ENCODE results near the gene POU2F2.

Gene POU2F2

GRCh38 chr19:42098781-42099180 lies 33.5 kb downstream of the POU2F2 start:
- H3K27ac ChIP-seq (ENCODE audit: low read depth, low read length): no peak overlapping the region
- no peak overlapping the region for H3K4me3 ChIP-seq (ENCODE audit: low read depth, low read length)
- H2AFZ ChIP-seq (ENCODE audit: low read length, unreplicated experiment): no peak overlapping the region
- H3K79me2 ChIP-seq (ENCODE audit: control insufficient read depth, insufficient read depth, low read length, unreplicated experiment): no peaks in the 10 kb centered on the region
- no peaks in the 10 kb centered on the region for H3K36me3 ChIP-seq (ENCODE audit: insufficient read depth, low read length)
- no peaks in the 10 kb centered on the region for H3K4me1 ChIP-seq (ENCODE audit: control insufficient read depth, insufficient read depth, low read length, unreplicated experiment)
- no peaks in the 10 kb centered on the region for H3K27me3 ChIP-seq (ENCODE audit: insufficient read depth, low read length)

DNA sequence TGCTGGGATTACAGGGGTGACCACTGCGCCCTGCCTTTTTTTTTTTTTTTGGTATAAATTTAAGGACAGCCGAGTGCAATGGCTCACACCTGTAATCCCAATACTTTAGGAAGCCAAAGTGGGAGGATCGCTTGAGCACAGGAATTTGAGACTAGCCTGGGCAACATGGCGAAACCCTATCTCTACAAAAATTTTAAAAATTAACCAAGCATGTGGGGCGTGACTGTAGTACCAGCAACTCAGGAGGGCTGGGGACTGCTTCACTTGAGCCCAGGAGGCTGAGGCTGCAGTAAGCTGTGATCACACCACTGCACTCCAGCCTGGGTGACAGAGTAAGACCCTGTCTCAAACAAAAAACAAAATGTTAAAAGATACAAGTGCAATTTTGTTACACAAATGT lies 34.8 kb downstream of the POU2F2 start:
- Histone ChIP-seq H3K4me1 (ENCODE audit: control insufficient read depth, insufficient read depth, low read length, unreplicated experiment) (no peaks in the 10 kb centered on the region), H3K4me3 (ENCODE audit: low read depth, low read length) (no peak overlapping the region), H3K27ac (ENCODE audit: low read depth, low read length) (no peak overlapping the region), H3K27me3 (ENCODE audit: insufficient read depth, low read length) (no peaks in the 10 kb centered on the region), H3K36me3 (ENCODE audit: insufficient read depth, low read length) (no peaks in the 10 kb centered on the region), H2AFZ (ENCODE audit: low read length, unreplicated experiment) (no peak overlapping the region), H3K79me2 (ENCODE audit: control insufficient read depth, insufficient read depth, low read length, unreplicated experiment) (no peaks in the 10 kb centered on the region)

GRCh38 chr19:42096255-42096837 lies 35.9 kb downstream of the POU2F2 start:
- no peaks in the 10 kb centered on the region for H3K79me2 ChIP-seq (ENCODE audit: control insufficient read depth, insufficient read depth, low read length, unreplicated experiment)
- H2AFZ ChIP-seq (ENCODE audit: low read length, unreplicated experiment): no peak overlapping the region
- H3K4me1 ChIP-seq (ENCODE audit: control insufficient read depth, insufficient read depth, low read length, unreplicated experiment): peaks cover 6% of the 10 kb centered on the region
- no peaks in the 10 kb centered on the region for H3K36me3 ChIP-seq (ENCODE audit: insufficient read depth, low read length)
- no peaks in the 10 kb centered on the region for H3K27me3 ChIP-seq (ENCODE audit: insufficient read depth, low read length)
- no peak overlapping the region for H3K4me3 ChIP-seq (ENCODE audit: low read depth, low read length)
- no peak overlapping the region for H3K27ac ChIP-seq (ENCODE audit: low read depth, low read length)

- no peak overlapping the region for H3K4me3 ChIP-seq (ENCODE audit: low read depth, low read length)
These were observed 36.4 kb downstream of the POU2F2 start for GRCh38 chr19:42095814-42096230.

DNA sequence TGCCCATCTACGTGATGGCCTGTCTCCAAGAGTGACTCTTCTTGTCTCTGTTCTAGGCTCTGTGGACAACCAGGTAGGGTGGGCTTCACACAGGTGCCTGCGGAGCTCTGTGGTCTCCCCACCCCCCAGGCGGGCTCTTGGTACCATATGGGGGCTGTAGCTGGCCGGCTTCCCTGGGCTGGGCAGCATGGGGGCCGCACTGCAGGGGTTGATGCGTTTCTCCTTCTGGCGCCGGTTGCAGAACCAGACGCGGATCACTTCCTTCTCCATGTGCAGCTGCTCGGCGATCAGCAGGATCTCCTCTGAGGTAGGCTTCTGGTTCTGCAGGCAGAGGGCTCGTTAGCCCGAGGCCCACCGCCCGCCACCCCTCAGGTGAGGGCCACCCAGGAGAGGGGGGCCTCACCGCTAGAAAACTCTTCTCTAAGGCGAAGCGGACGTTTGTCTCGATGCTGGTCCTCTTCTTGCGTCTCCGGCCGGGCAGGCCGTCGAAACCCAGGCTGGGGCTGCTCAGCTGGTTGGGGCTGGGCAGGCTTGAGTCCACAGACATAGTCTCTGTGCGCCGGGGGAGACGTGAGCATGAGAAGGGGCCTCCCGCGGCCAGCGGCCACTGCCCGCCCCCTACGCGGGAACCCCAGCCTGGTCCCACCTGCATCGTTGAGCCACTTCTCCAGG lies 37.0 kb downstream of the POU2F2 start:
- Histone ChIP-seq H3K27me3 (ENCODE audit: insufficient read depth, low read length) (no peaks in the 10 kb centered on the region), H3K4me3 (ENCODE audit: low read depth, low read length) (no peak overlapping the region), H3K27ac (ENCODE audit: low read depth, low read length) (no peak overlapping the region), H3K79me2 (ENCODE audit: control insufficient read depth, insufficient read depth, low read length, unreplicated experiment) (no peaks in the 10 kb centered on the region), H3K36me3 (ENCODE audit: insufficient read depth, low read length) (no peaks in the 10 kb centered on the region), H3K4me1 (ENCODE audit: control insufficient read depth, insufficient read depth, low read length, unreplicated experiment) (peaks cover 6% of the 10 kb centered on the region), H2AFZ (ENCODE audit: low read length, unreplicated experiment) (no peak overlapping the region)

More at GRCh38 chr19:42095814-42096230, 36.4 kb downstream of the POU2F2 start:
- H3K36me3 ChIP-seq (ENCODE audit: insufficient read depth, low read length): no peaks in the 10 kb centered on the region
- H3K27me3 ChIP-seq (ENCODE audit: insufficient read depth, low read length): no peaks in the 10 kb centered on the region
- no peak overlapping the region for H3K27ac ChIP-seq (ENCODE audit: low read depth, low read length)
- H3K4me1 ChIP-seq (ENCODE audit: control insufficient read depth, insufficient read depth, low read length, unreplicated experiment): peaks cover 6% of the 10 kb centered on the region
- H3K79me2 ChIP-seq (ENCODE audit: control insufficient read depth, insufficient read depth, low read length, unreplicated experiment): no peaks in the 10 kb centered on the region
- H2AFZ ChIP-seq (ENCODE audit: low read length, unreplicated experiment): no peak overlapping the region

GRCh38 chr19:42093926-42094325 lies 38.3 kb downstream of the POU2F2 start:
- no peaks in the 10 kb centered on the region for H3K36me3 ChIP-seq (ENCODE audit: insufficient read depth, low read length)
- no peak overlapping the region for H2AFZ ChIP-seq (ENCODE audit: low read length, unreplicated experiment)
- no peaks in the 10 kb centered on the region for H3K27me3 ChIP-seq (ENCODE audit: insufficient read depth, low read length)
- H3K79me2 ChIP-seq (ENCODE audit: control insufficient read depth, insufficient read depth, low read length, unreplicated experiment): no peaks in the 10 kb centered on the region
- peaks cover 8% of the 10 kb centered on the region for H3K4me1 ChIP-seq (ENCODE audit: control insufficient read depth, insufficient read depth, low read length, unreplicated experiment)
- H3K4me3 ChIP-seq (ENCODE audit: low read depth, low read length): no peak overlapping the region
- no peak overlapping the region for H3K27ac ChIP-seq (ENCODE audit: low read depth, low read length)

DNA sequence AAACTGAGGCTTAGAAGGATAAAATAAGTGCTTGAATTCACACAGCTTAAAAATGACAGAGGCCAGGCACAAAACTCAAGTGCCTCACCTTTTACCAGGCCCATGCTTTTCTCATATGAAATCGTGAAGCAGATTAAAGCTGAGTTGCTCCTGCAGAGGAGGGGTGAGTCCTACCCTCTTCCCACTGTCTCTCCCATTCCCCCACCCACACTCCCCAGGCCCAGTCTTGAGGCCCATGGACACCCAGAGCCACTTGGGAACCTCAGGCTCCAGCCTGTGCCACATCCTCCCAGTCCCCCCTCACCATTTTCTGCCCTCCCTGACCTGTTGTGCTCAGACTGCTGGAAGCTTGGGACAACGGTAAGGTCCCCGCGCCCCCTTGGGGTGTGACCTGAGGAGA lies 38.7 kb downstream of the POU2F2 start:
- Histone ChIP-seq H3K4me1 (ENCODE audit: control insufficient read depth, insufficient read depth, low read length, unreplicated experiment) (peaks cover 12% of the 10 kb centered on the region), H2AFZ (ENCODE audit: low read length, unreplicated experiment) (no peak overlapping the region), H3K4me3 (ENCODE audit: low read depth, low read length) (no peak overlapping the region), H3K79me2 (ENCODE audit: control insufficient read depth, insufficient read depth, low read length, unreplicated experiment) (no peaks in the 10 kb centered on the region), H3K27me3 (ENCODE audit: insufficient read depth, low read length) (no peaks in the 10 kb centered on the region), H3K27ac (ENCODE audit: low read depth, low read length) (no peak overlapping the region), H3K36me3 (ENCODE audit: insufficient read depth, low read length) (no peaks in the 10 kb centered on the region)

GRCh38 chr19:42092350-42092749 lies 39.9 kb downstream of the POU2F2 start:
- no peak overlapping the region for H3K4me3 ChIP-seq (ENCODE audit: low read depth, low read length)
- H3K27ac ChIP-seq (ENCODE audit: low read depth, low read length): no peak overlapping the region
- no peak overlapping the region for H2AFZ ChIP-seq (ENCODE audit: low read length, unreplicated experiment)
- H3K79me2 ChIP-seq (ENCODE audit: control insufficient read depth, insufficient read depth, low read length, unreplicated experiment): no peaks in the 10 kb centered on the region
- H3K27me3 ChIP-seq (ENCODE audit: insufficient read depth, low read length): no peaks in the 10 kb centered on the region
- no peaks in the 10 kb centered on the region for H3K36me3 ChIP-seq (ENCODE audit: insufficient read depth, low read length)
- peaks cover 20% of the 10 kb centered on the region for H3K4me1 ChIP-seq (ENCODE audit: control insufficient read depth, insufficient read depth, low read length, unreplicated experiment)

DNA sequence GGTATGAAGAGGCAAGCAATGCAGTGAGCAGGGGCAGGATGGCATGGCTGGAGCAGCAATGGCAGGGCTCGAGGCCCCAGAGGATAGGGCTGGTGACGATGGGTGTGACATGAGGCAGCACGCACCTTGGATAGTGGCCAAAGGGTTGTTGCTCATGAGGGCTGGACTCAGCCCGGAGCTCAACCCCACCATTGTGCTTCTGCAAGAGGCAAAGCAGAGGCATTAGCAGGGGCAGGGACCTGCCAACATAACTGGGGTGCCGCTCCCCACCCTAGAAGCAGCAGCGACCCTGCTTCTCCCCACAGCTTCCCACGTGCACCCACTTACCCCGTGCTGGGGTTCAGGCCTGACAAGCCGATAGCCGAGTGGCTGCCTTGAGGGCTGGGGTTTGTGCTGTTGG lies 40.5 kb downstream of the POU2F2 start:
- Histone ChIP-seq H3K4me3 (ENCODE audit: low read depth, low read length) (no peak overlapping the region), H2AFZ (ENCODE audit: low read length, unreplicated experiment) (no peak overlapping the region), H3K36me3 (ENCODE audit: insufficient read depth, low read length) (no peaks in the 10 kb centered on the region), H3K79me2 (ENCODE audit: control insufficient read depth, insufficient read depth, low read length, unreplicated experiment) (no peaks in the 10 kb centered on the region), H3K27me3 (ENCODE audit: insufficient read depth, low read length) (no peaks in the 10 kb centered on the region), H3K4me1 (ENCODE audit: control insufficient read depth, insufficient read depth, low read length, unreplicated experiment) (peaks cover 20% of the 10 kb centered on the region), H3K27ac (ENCODE audit: low read depth, low read length) (no peak overlapping the region)

GRCh38 chr19:42091300-42091699 lies 40.9 kb downstream of the POU2F2 start:
- Histone ChIP-seq H2AFZ (ENCODE audit: low read length, unreplicated experiment) (no peak overlapping the region), H3K27ac (ENCODE audit: low read depth, low read length) (no peak overlapping the region), H3K36me3 (ENCODE audit: insufficient read depth, low read length) (no peaks in the 10 kb centered on the region), H3K79me2 (ENCODE audit: control insufficient read depth, insufficient read depth, low read length, unreplicated experiment) (no peaks in the 10 kb centered on the region), H3K4me3 (ENCODE audit: low read depth, low read length) (no peak overlapping the region), H3K27me3 (ENCODE audit: insufficient read depth, low read length) (no peaks in the 10 kb centered on the region), H3K4me1 (ENCODE audit: control insufficient read depth, insufficient read depth, low read length, unreplicated experiment) (peaks cover 20% of the 10 kb centered on the region)

GRCh38 chr19:42090672-42091071 lies 41.6 kb downstream of the POU2F2 start:
- Histone ChIP-seq H3K36me3 (ENCODE audit: insufficient read depth, low read length) (no peaks in the 10 kb centered on the region), H2AFZ (ENCODE audit: low read length, unreplicated experiment) (no peak overlapping the region), H3K79me2 (ENCODE audit: control insufficient read depth, insufficient read depth, low read length, unreplicated experiment) (no peaks in the 10 kb centered on the region), H3K27me3 (ENCODE audit: insufficient read depth, low read length) (no peaks in the 10 kb centered on the region), H3K4me1 (ENCODE audit: control insufficient read depth, insufficient read depth, low read length, unreplicated experiment) (peaks cover 20% of the 10 kb centered on the region), H3K4me3 (ENCODE audit: low read depth, low read length) (no peak overlapping the region), H3K27ac (ENCODE audit: low read depth, low read length) (no peak overlapping the region)

Measured in ACC112 (cell line).